NCI-H2081 treated with DMSO at 0.1 percent for 48 hours (cell line): ENCODE results near the gene FBXO15.

ENCODE experiments used
- DNase-seq: peaks from one replicate; lab custom pipeline; 2025; lab: John Stamatoyannopoulos, UW

FBXO15 gene

DNA sequence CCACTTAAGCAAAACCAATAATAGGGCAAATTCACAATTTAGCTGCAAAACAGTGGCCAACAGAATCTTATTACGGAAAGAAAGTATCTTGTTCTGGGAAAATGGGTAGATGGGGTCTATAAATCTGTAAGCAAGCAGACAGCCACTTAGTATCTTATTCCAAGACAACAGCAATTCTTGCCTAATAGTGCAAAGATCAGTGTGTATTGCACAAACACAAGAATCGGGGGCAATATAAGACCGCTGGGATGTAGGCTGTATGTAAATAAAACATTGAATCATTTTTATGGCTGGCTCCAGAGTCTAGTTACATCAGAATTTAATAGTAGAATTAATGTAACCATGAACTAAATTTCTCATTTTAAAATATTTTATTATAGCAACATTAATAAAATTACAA is 85.6 kb downstream of the FBXO15 start:
- no peak for DNase-seq

DNA sequence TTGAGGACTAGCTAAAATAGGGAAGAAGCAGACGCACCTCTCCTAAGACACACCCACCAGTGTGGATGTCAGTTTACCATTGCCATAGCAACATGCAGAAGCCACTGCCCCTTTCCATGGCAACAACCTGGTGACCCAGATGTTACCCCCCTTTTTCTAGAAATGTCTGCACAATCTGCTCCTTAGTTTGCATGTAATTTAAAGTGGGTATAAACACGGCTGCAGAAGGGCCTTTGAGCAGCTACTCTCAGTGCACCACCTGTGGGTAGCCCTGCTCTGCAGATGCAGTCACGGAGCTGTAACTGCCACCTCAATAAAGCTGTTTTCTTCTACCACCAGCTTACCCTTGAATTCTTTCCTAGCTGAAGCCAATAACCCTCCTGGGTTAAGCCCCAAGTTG is 87.1 kb downstream of the FBXO15 start:
- DNase-seq: no peak

GRCh38 chr18:74050807-74051206 is 96.8 kb downstream of the FBXO15 start:
- DNase-seq: no peak

GRCh38 chr18:74040459-74041332 is 106.9 kb downstream of the FBXO15 start:
- no peak for DNase-seq

- DNase-seq: no peak
These were observed 107.6 kb downstream of the FBXO15 start for GRCh38 chr18:74040008-74040407.

DNA sequence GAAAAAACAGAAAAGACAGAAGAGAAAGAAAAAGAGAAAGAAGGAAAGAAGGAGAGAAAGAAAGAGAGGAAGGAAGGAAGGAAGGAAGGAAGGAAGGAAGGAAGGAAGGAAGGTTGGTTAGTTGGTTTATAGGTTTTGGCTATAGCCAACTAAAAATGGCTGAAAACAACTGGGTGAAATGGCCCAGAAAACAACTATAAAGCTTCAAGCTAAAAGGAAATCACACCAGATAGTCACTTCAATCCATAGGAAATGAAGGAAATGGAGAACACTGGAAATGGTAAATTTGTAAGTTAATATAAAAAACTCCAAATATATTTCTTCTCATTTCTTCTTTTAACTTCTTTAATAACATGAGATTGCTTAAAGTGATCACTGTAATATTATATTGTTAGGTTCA is 118.5 kb downstream of the FBXO15 start:
- no peak for DNase-seq
